Naive thymus-derived CD4-positive, alpha-beta T cell (primary cell): ENCODE measurements around the gene ZNF385B. TPM values are rescaled to one million over a fixed set of nuclear protein-coding genes. Genes with fewer than 3 reads are reported as not detected.
"Not testable (repeated sequence)": the region's sequence is repeated elsewhere in the genome, so short reads cannot be mapped to it uniquely, and the experiment has no call there.

Experiments used
- ATAC-seq: fragments of 150-1000 bp; cut with Tn5 transposase; 2 replicates; pipeline ENCODE4 v1.10.0; 2021; ENCODE audit warnings: mild to moderate bottlenecking, moderate library complexity
- CTCF ChIA-PET: fragments of 350-600 bp; sonication (Branson Sonifier 250); formaldehyde crosslinking; loops from one replicate; lab custom pipeline; 2021; ENCODE audit warnings: antibody characterized with exemption; lab: Charles Lee
- POLR2A ChIA-PET: fragments of 350-600 bp; sonication (Branson Sonifier 250); formaldehyde crosslinking; loops from one replicate; lab custom pipeline; 2021; ENCODE audit warnings: antibody characterized with exemption, inconsistent platforms; lab: Charles Lee
- DNase-seq, 9 donors: peaks; one replicate each; pipeline versions ENCODE4 v3.0.0 to v3.0.0-alpha.2; 2020 to 2022; ENCODE audit warnings: mixed read lengths in 1 of 9
- H3K27ac ChIP-seq: one replicate; pipeline ENCODE4 v1.7.0; 2013; ENCODE audit warnings: mild to moderate bottlenecking, low read depth, low read length, moderate library complexity
- H3K27me3 ChIP-seq, 2 donors: one replicate each; pipeline ENCODE4 v1.7.0; 2013; ENCODE audit warnings: low read length in 2 of 2, mild to moderate bottlenecking in 2 of 2, moderate library complexity in 2 of 2; ENCODE audit not compliant: control insufficient read depth in 2 of 2, insufficient read depth in 2 of 2
- H3K36me3 ChIP-seq, 3 experiments: 1 replicate in 2 of 3; 2 replicates in 1 of 3; pipeline ENCODE4 v1.7.0; 2013; ENCODE audit warnings: low read length in 3 of 3, mild to moderate bottlenecking in 3 of 3, moderate library complexity in 1 of 3; ENCODE audit not compliant: insufficient read depth in 3 of 3, control insufficient read depth in 2 of 3
- H3K4me1 ChIP-seq, 2 donors: one replicate each; pipeline ENCODE4 v1.7.0; 2013; ENCODE audit warnings: low read length in 2 of 2, mild to moderate bottlenecking in 2 of 2, moderate library complexity in 1 of 2; ENCODE audit not compliant: control insufficient read depth in 2 of 2, insufficient read depth in 2 of 2
- H3K4me3 ChIP-seq: 2 replicates; pipeline ENCODE4 v1.7.0; 2013; ENCODE audit warnings: mild to moderate bottlenecking, low read length
- H3K9me3 ChIP-seq, 3 experiments: 1 replicate in 2 of 3; 2 replicates in 1 of 3; pipeline ENCODE4 v1.7.0; 2013; ENCODE audit warnings: low read length in 3 of 3; ENCODE audit not compliant: control insufficient read depth in 2 of 3
- H3K27ac Mint-ChIP-seq, 9 donors: one replicate each; pipeline ENCODE4 v1.8.0; 2020 to 2022; ENCODE audit warnings: mixed read lengths in 9 of 9, mild to moderate bottlenecking in 8 of 9, moderate library complexity in 5 of 9, inconsistent platforms in 2 of 9
- H3K27me3 Mint-ChIP-seq, 5 donors: one replicate each; pipeline ENCODE4 v1.8.0; 2021 to 2022; ENCODE audit warnings: mixed read lengths in 5 of 5, mild to moderate bottlenecking in 1 of 5
- H3K36me3 Mint-ChIP-seq, 5 donors: one replicate each; pipeline ENCODE4 v1.8.0; 2020 to 2022; ENCODE audit warnings: mixed read lengths in 5 of 5, mild to moderate bottlenecking in 3 of 5, inconsistent platforms in 1 of 5
- H3K4me1 Mint-ChIP-seq, 7 donors: one replicate each; pipeline ENCODE4 v1.8.0; 2020 to 2022; ENCODE audit warnings: mixed read lengths in 7 of 7, mild to moderate bottlenecking in 3 of 7, inconsistent platforms in 1 of 7
- H3K4me3 Mint-ChIP-seq, 10 donors: one replicate each; pipeline ENCODE4 v1.8.0; 2020 to 2022; ENCODE audit warnings: mild to moderate bottlenecking in 10 of 10, mixed read lengths in 10 of 10, moderate library complexity in 6 of 10, inconsistent platforms in 2 of 10
- H3K9me3 Mint-ChIP-seq, 11 donors: one replicate each; pipeline ENCODE4 v1.8.0; 2020 to 2022; ENCODE audit warnings: mixed read lengths in 11 of 11, mild to moderate bottlenecking in 4 of 11, inconsistent platforms in 1 of 11, moderate library complexity in 1 of 11
- intact Hi-C, 2 donors: fragments of 100-400 bp; cut with micrococcal nuclease; formaldehyde crosslinking; loops; one replicate each; pipeline ENCODE4 v1.15.1; 2023
- polyA plus RNA-seq, 2 donors: library from polyadenylated mRNA; unstranded; fragments of 300-500 nt; fragmentation: Illumina TruSeq; gene quantifications; one replicate each; pipeline ENCODE4 v1.2.3, GENCODE V29; 2021
- total RNA-seq, 6 experiments: library from RNA in 5 of 6; stranded (reverse) in 5 of 6; gene quantifications; 1 replicate in 5 of 6; 2 replicates in 1 of 6; pipeline ENCODE4 v1.2.3 and lab custom pipeline; 2021 to 2026

ZNF385B gene
- total and polyA plus RNA-seq, 7 experiments from 2014 or later, result not detected

- intact Hi-C loops, result no loop called here
- Histone ChIP-seq H3K4me3 (no peak overlapping the region), H3K4me1 (no peaks in the 10 kb centered on the region), H3K9me3 (no peaks in the 10 kb centered on the region), H3K27ac (no peak overlapping the region), H3K27me3 (no peaks in the 10 kb centered on the region), H3K36me3 (no peaks in the 10 kb centered on the region)
- H3K4me1 Mint-ChIP-seq, result no peaks in the 10 kb centered on the region
- H3K36me3 Mint-ChIP-seq, result no peaks in the 10 kb centered on the region
- DNase-seq (no peak), ATAC-seq (no peak)
- H3K9me3 Mint-ChIP-seq, result peaks cover 0 to 9% (median 6%) of the 10 kb centered on the region in 11 donors
- H3K27ac Mint-ChIP-seq, result no peak overlapping the region
- peaks cover 0 to 7% (median 5%) of the 10 kb centered on the region in 5 donors for H3K27me3 Mint-ChIP-seq
- POLR2A ChIA-PET, result no interaction called here
- CTCF ChIA-PET, result no interaction called here
- no peak overlapping the region for H3K4me3 Mint-ChIP-seq
These were observed 32.2 kb upstream of the ZNF385B start for GRCh38 chr2:179893616-179894015.

GRCh38 chr2:179891237-179891636 lies 29.8 kb upstream of the ZNF385B start:
- Mint-ChIP-seq H3K27ac (no peak overlapping the region), H3K9me3 (peaks cover 0 to 17% (median 4%) of the 10 kb centered on the region in 11 donors), H3K36me3 (no peaks in the 10 kb centered on the region), H3K4me1 (no peaks in the 10 kb centered on the region), H3K4me3 (no peak overlapping the region), H3K27me3 (peaks cover 0 to 7% (median 5%) of the 10 kb centered on the region in 5 donors)
- DNase-seq, result no peak
- Histone ChIP-seq H3K9me3 (no peaks in the 10 kb centered on the region), H3K27me3 (no peaks in the 10 kb centered on the region), H3K27ac (no peak overlapping the region), H3K36me3 (no peaks in the 10 kb centered on the region), H3K4me3 (no peak overlapping the region), H3K4me1 (no peaks in the 10 kb centered on the region)
- no peak for ATAC-seq
- CTCF ChIA-PET, result no interaction called here
- POLR2A ChIA-PET, result interaction anchor here (1.1 kb wide), 1 partner anchor 32 kb away, joined by 3 read pairs; no protein-coding TSS in a partner anchor
- intact Hi-C loops, result no loop called here

DNA sequence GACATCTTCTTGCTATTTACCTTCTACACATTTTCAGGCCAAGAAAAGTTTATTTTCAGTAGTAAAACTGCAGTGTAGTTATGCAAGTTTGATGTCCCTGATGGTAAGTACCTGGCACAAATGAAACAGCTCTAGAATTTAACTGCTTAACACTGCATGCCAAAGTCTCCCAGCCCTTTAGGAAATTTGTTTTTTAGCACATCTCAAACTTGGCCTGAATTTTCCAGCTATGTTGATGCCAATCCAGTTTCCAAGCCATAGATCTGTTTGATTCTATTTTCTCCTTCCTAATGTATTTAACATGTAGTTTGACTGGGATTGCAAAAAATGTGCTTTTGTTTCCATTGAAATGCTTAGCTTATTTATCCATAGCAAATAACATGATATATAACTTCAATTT lies 29.3 kb upstream of the ZNF385B start:
- Histone ChIP-seq H3K36me3 (no peaks in the 10 kb centered on the region), H3K4me3 (no peak overlapping the region), H3K27me3 (no peaks in the 10 kb centered on the region), H3K4me1 (no peaks in the 10 kb centered on the region), H3K9me3 (no peaks in the 10 kb centered on the region), H3K27ac (no peak overlapping the region)
- DNase-seq, result no peak
- CTCF ChIA-PET, result no interaction called here
- Mint-ChIP-seq H3K27me3 (peaks cover 0 to 7% (median 5%) of the 10 kb centered on the region in 5 donors), H3K27ac (no peak overlapping the region), H3K36me3 (no peaks in the 10 kb centered on the region), H3K4me3 (no peak overlapping the region), H3K4me1 (no peaks in the 10 kb centered on the region), H3K9me3 (peaks cover 0 to 17% (median 4%) of the 10 kb centered on the region in 11 donors)
- POLR2A ChIA-PET, result no interaction called here
- no peak for ATAC-seq
- intact Hi-C loops, result no loop called here

DNA sequence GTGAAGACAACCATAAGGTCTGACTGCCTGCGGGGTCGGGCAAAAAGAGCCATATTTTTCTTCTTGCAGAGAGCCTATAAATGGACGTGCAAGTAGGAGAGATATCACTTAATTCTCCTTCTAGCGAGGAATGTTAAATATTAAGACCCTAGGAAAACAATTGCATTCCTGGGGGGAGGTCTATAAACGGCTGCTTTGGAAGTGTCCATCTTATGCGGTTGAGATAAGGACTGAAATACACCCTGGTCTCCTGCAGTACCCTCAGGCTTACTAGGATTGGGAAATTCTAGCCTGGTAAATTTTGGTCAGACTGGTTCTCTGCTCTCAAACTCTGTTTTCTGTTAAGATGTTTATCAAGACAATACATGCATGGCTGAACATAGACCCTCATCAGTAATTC lies 27.2 kb upstream of the ZNF385B start:
- H3K36me3 ChIP-seq, H3K4me1 ChIP-seq, ATAC-seq, H3K27ac Mint-ChIP-seq, DNase-seq, H3K27me3 Mint-ChIP-seq, CTCF ChIA-PET, H3K9me3 ChIP-seq, H3K4me3 ChIP-seq, H3K4me3 Mint-ChIP-seq, intact Hi-C loops, H3K36me3 Mint-ChIP-seq, POLR2A ChIA-PET, H3K27ac ChIP-seq, H3K27me3 ChIP-seq, H3K4me1 Mint-ChIP-seq: not testable (repeated sequence)
- peaks cover 0 to 17% (median 4%) of the 10 kb centered on the region in 11 donors for H3K9me3 Mint-ChIP-seq

- POLR2A ChIA-PET, result no interaction called here
- no peak for ATAC-seq
- Histone ChIP-seq H3K27me3 (no peaks in the 10 kb centered on the region), H3K4me3 (no peak overlapping the region), H3K27ac (no peak overlapping the region), H3K9me3 (no peaks in the 10 kb centered on the region), H3K4me1 (no peaks in the 10 kb centered on the region), H3K36me3 (no peaks in the 10 kb centered on the region)
- Mint-ChIP-seq H3K27ac (no peak overlapping the region), H3K4me1 (no peaks in the 10 kb centered on the region), H3K27me3 (peaks cover 0 to 4% (median 0%) of the 10 kb centered on the region in 5 donors), H3K36me3 (no peaks in the 10 kb centered on the region), H3K9me3 (peaks cover 0 to 12% (median 3%) of the 10 kb centered on the region in 11 donors), H3K4me3 (no peak overlapping the region)
- CTCF ChIA-PET, result no interaction called here
- intact Hi-C loops, result no loop called here
- DNase-seq, result no peak
These were observed 22.8 kb upstream of the ZNF385B start for GRCh38 chr2:179884193-179884592.

GRCh38 chr2:179882851-179883806 lies 21.7 kb upstream of the ZNF385B start:
- intact Hi-C loops, result no loop called here
- Mint-ChIP-seq H3K27me3 (peaks cover 0 to 4% (median 0%) of the 10 kb centered on the region in 5 donors), H3K4me1 (no peaks in the 10 kb centered on the region), H3K9me3 (peaks cover 0 to 4% (median 0%) of the 10 kb centered on the region in 11 donors), H3K27ac (no peak overlapping the region), H3K4me3 (no peak overlapping the region), H3K36me3 (no peaks in the 10 kb centered on the region)
- H3K36me3 ChIP-seq, result no peaks in the 10 kb centered on the region
- no peaks in the 10 kb centered on the region for H3K4me1 ChIP-seq
- DNase-seq (no peak), ATAC-seq (no peak)
- POLR2A ChIA-PET, result no interaction called here
- no peak overlapping the region for H3K4me3 ChIP-seq
- H3K27ac ChIP-seq, result no peak overlapping the region
- no peaks in the 10 kb centered on the region for H3K9me3 ChIP-seq
- CTCF ChIA-PET, result no interaction called here
- H3K27me3 ChIP-seq, result no peaks in the 10 kb centered on the region
